IPS-NIHi7 (cell line): ENCODE results near the gene CDKAL1.
"Not testable (repeated sequence)": the region's sequence is repeated elsewhere in the genome, so short reads cannot be mapped to it uniquely, and the experiment has no call there.

Source experiments
- DNase-seq: peaks from one replicate; pipeline ENCODE4 v3.0.0; 2012; ENCODE audit warnings: mixed read lengths; ENCODE audit errors: extremely low spot score

CDKAL1 gene

GRCh38 chr6:20639161-20639560 is 104.9 kb downstream of the CDKAL1 start:
- no peak for DNase-seq

GRCh38 chr6:20640181-20640580 is 105.9 kb downstream of the CDKAL1 start:
- no peak for DNase-seq

GRCh38 chr6:20642441-20642840 is 108.2 kb downstream of the CDKAL1 start:
- DNase-seq: no peak

- DNase-seq: no peak
These were observed 110.6 kb downstream of the CDKAL1 start for GRCh38 chr6:20644667-20645370.

- not testable (repeated sequence) for DNase-seq
These were observed 111.3 kb downstream of the CDKAL1 start for GRCh38 chr6:20645572-20645971.

- DNase-seq: no peak
These were observed 113.3 kb downstream of the CDKAL1 start for GRCh38 chr6:20647585-20647984.

GRCh38 chr6:20649696-20650470 is 115.6 kb downstream of the CDKAL1 start:
- DNase-seq: not testable (repeated sequence)

GRCh38 chr6:20652299-20653084 is 118.2 kb downstream of the CDKAL1 start:
- DNase-seq: no peak

GRCh38 chr6:20653085-20653479 is 118.8 kb downstream of the CDKAL1 start:
- no peak for DNase-seq

GRCh38 chr6:20655317-20655716 is 121.1 kb downstream of the CDKAL1 start:
- no peak for DNase-seq

- DNase-seq: no peak
These were observed 123.1 kb downstream of the CDKAL1 start for GRCh38 chr6:20657274-20657800.

- no peak for DNase-seq
These were observed 123.8 kb downstream of the CDKAL1 start for GRCh38 chr6:20658053-20658452.

GRCh38 chr6:20658516-20658915 is 124.3 kb downstream of the CDKAL1 start:
- DNase-seq: no peak

- no peak for DNase-seq
These were observed 126.3 kb downstream of the CDKAL1 start for GRCh38 chr6:20660534-20660933.

- no peak for DNase-seq
These were observed 127.5 kb downstream of the CDKAL1 start for GRCh38 chr6:20661721-20662120.

GRCh38 chr6:20664250-20664649 is 130.0 kb downstream of the CDKAL1 start:
- no peak for DNase-seq

GRCh38 chr6:20665290-20665689 is 131.0 kb downstream of the CDKAL1 start:
- DNase-seq: no peak

- no peak for DNase-seq
These were observed 135.5 kb downstream of the CDKAL1 start for GRCh38 chr6:20669571-20670314.

GRCh38 chr6:20670750-20671149 is 136.5 kb downstream of the CDKAL1 start:
- no peak for DNase-seq

GRCh38 chr6:20672038-20672437 is 137.8 kb downstream of the CDKAL1 start:
- DNase-seq: no peak

GRCh38 chr6:20673458-20673857 is 139.2 kb downstream of the CDKAL1 start:
- no peak for DNase-seq
